T-helper 2 cell treated with Interferon-gamma antibody and Interleukin-4, amounts not matched to agents 5 μg/mL and 100 μg/mL, for 36 hours (primary cell): ENCODE measurements around the gene FAM210B.
"Not testable (repeated sequence)": the region's sequence is repeated elsewhere in the genome, so short reads cannot be mapped to it uniquely, and the experiment has no call there.

Experiments used
- DNase-seq: peaks from one replicate; pipeline ENCODE4 v3.0.0; 2021; ENCODE audit warnings: low spot score
- H3K27ac Mint-ChIP-seq: one replicate; pipeline ENCODE4 v1.8.0; 2021; ENCODE audit warnings: mild to moderate bottlenecking, mixed read lengths
- H3K27me3 Mint-ChIP-seq: one replicate; pipeline ENCODE4 v1.8.0; 2021; ENCODE audit warnings: low read depth, mixed read lengths
- H3K36me3 Mint-ChIP-seq: one replicate; pipeline ENCODE4 v1.8.0; 2021; ENCODE audit warnings: low read depth, mixed read lengths
- H3K4me1 Mint-ChIP-seq: one replicate; pipeline ENCODE4 v1.8.0; 2021; ENCODE audit warnings: low read depth, mixed read lengths
- H3K4me3 Mint-ChIP-seq: one replicate; pipeline ENCODE4 v1.8.0; 2022; ENCODE audit warnings: mild to moderate bottlenecking, moderate library complexity, mixed read lengths
- H3K9me3 Mint-ChIP-seq: one replicate; pipeline ENCODE4 v1.8.0; 2021; ENCODE audit warnings: mixed read lengths

The FAM210B gene

DNA sequence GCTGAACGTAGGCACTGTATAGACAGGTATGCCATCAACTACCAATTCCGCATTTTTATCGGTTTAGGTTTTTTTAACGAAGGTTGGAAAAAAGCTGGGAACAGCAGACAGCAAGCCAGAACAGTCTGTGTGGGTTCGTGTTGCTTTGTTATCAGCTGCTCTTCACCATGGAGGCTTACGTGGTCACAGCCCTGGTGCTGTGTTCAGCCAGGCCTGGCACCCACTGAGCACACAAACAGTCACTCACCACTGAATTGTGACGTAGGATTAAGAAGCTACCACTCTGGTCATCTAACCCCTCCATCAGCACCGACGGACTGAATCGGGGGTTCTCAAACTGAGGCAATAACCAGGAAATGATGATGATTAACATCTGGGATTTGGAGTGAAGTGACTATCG is 13.2 kb downstream of the FAM210B start:
- no peak overlapping the region for H3K4me3 Mint-ChIP-seq
- peaks cover 27% of the 10 kb centered on the region for H3K4me1 Mint-ChIP-seq
- no peaks in the 10 kb centered on the region for H3K27me3 Mint-ChIP-seq
- H3K27ac Mint-ChIP-seq: no peak overlapping the region
- no peak for DNase-seq
- peaks cover 60% of the 10 kb centered on the region for H3K36me3 Mint-ChIP-seq
- no peaks in the 10 kb centered on the region for H3K9me3 Mint-ChIP-seq

DNA sequence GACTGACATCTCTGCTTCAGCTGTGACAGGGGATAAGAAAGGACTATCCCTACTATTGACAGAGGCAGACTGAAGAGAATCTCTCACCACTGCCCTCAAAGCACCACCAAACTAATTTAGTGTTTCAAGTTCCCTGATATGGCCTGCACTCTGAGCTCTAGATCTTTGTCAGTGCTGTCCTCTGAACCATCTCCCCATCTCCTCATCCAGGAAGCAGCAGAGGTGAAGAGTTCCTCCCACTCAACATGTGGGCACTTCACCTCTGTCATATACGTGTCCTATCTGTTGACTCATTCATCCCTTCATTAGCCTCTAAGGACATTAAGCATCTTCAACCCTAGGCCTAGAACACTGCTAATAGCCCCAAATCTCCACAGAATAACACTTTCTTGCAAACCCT is 14.1 kb downstream of the FAM210B start:
- peak; percentile 30 for DNase-seq
- Mint-ChIP-seq H3K9me3 (no peaks in the 10 kb centered on the region), H3K27me3 (no peaks in the 10 kb centered on the region), H3K4me1 (peaks cover 30% of the 10 kb centered on the region), H3K27ac (peak overlapping the region; percentile 64), H3K4me3 (no peak overlapping the region), H3K36me3 (peaks cover 68% of the 10 kb centered on the region)

DNA sequence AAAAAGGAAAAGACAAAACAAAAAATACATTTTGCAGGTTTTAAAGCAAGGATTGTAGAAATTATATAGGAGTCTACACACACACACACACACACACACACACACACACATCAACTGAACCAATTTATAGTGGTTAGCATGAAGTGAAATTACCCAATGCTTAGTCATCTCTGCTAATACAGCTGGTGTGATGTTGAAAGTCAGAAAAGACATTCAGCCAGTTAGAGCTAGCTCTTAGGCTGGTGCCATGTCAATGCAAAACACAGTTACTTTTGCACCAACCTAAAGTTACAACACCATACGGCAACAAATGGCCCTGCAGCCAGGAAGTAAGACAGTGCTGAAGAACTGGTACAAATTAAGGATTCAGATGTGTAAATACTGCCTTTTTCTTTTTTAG is 15.2 kb downstream of the FAM210B start:
- H3K4me1 Mint-ChIP-seq: peaks cover 34% of the 10 kb centered on the region
- H3K36me3 Mint-ChIP-seq: peaks cover 75% of the 10 kb centered on the region
- H3K4me3 Mint-ChIP-seq: no peak overlapping the region

DNA sequence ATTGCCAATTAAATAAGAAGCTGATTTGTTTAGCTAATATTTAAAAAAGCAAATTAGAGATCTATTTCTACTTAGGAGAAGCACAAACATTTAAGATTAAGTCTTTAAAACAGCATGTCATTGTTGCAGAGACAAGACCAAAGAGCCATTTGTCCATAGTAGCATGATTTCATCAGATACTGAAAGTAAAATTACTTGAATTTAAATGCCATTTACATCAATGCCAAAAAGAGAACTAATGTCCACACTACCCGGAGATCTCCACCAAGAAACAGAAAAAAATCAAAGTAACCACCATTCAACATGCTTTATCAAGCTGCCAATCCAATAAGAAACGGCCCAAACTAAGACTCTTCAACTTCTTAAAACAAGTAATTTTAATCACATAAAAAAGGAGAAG is 17.6 kb downstream of the FAM210B start:
- Mint-ChIP-seq H3K27ac (peak overlapping the region; percentile 62), H3K36me3 (peaks cover 73% of the 10 kb centered on the region), H3K4me1 (peaks cover 43% of the 10 kb centered on the region), H3K4me3 (peak overlapping the region; percentile 1), H3K27me3 (no peaks in the 10 kb centered on the region), H3K9me3 (no peaks in the 10 kb centered on the region)
- DNase-seq: no peak

More for the DNA sequence above, 15.2 kb downstream of the FAM210B start:
- H3K27ac Mint-ChIP-seq: peak overlapping the region; percentile 64
- H3K9me3 Mint-ChIP-seq: no peaks in the 10 kb centered on the region
- peak; percentile 24 for DNase-seq
- H3K27me3 Mint-ChIP-seq: no peaks in the 10 kb centered on the region

DNA sequence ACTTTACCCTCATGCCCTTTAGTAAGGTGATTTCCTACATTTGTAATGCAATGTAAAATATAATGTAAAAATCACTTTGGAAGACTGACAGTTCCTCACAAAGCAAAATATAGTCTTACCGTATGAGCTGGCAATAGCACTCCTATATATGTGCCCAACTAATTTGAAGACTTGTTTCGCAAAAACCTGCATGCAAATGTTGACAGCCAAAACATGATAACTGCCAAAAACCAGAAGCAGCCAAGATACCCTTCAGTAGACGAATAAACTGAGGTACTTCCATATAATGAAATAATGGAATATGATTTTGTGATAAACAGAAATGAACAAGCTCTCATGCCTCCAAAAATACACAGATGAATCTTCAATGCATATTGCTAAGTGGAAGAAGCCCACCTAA is 19.6 kb downstream of the FAM210B start:
- peaks cover 74% of the 10 kb centered on the region for H3K36me3 Mint-ChIP-seq
- H3K27ac Mint-ChIP-seq: no peak overlapping the region
- no peaks in the 10 kb centered on the region for H3K27me3 Mint-ChIP-seq
- peaks cover 47% of the 10 kb centered on the region for H3K4me1 Mint-ChIP-seq
- no peak for DNase-seq
- no peaks in the 10 kb centered on the region for H3K9me3 Mint-ChIP-seq
- no peak overlapping the region for H3K4me3 Mint-ChIP-seq

DNA sequence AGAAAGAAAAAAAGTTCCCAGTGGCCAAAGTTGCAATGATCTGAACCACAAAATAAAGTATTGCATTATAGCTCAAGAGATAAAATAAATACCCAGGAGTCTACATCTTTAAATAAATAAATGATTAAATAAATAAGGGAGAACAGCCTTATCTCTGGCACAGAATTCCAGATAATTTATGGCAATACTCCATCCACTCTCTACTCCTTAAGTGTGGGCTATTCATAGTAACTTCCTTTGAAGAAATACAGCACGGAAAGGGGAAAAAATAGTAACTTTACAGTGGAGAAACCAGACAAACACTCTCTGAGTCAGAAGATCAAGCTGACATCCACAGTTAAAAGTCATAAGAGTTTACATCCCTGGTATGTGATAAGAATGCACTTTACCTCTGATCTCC is 21.6 kb downstream of the FAM210B start:
- Mint-ChIP-seq H3K9me3 (no peaks in the 10 kb centered on the region), H3K36me3 (peaks cover 76% of the 10 kb centered on the region), H3K27me3 (no peaks in the 10 kb centered on the region), H3K4me3 (no peak overlapping the region), H3K4me1 (peaks cover 50% of the 10 kb centered on the region), H3K27ac (no peak overlapping the region)
- no peak for DNase-seq

DNA sequence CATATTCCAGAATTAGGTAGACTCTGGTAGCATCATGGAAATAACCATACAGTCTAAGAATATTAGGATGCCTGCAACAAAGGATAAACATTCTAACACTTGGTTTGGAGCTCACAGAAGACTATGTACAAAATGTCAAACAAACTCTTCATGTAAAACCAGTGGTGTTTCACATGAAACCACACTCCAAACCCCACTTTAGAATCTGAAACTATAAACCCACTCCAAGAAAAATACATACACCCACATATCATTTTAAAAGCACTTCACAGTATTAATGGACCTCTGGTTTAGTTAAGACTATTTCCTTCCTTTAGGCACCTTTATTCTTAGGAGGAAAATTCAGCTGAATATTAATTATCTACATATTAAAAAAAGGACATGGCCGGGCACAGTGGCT is 22.7 kb downstream of the FAM210B start:
- Mint-ChIP-seq H3K9me3 (no peaks in the 10 kb centered on the region), H3K36me3 (peaks cover 74% of the 10 kb centered on the region), H3K4me1 (peaks cover 44% of the 10 kb centered on the region), H3K27me3 (no peaks in the 10 kb centered on the region), H3K4me3 (no peak overlapping the region), H3K27ac (no peak overlapping the region)
- no peak for DNase-seq

DNA sequence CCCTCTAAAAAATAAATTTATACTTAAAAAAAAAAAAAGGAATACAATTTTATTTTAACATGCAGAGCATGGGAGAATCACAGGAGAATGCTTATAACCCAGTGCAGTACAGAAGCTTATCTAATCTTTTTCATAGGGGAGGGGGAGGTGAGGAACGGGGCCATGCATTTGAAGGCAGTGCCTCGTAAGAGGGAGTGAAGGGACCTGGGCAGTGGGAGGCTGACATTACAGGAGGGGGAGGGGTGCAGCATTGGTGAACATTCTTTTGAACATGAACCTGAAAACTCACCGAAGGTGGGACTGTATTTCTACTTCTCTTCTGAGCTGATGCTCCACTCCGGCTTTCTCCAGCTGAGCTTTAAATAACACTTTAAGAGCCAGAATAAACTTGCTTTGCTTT is 23.9 kb downstream of the FAM210B start:
- no peaks in the 10 kb centered on the region for H3K9me3 Mint-ChIP-seq
- H3K4me3 Mint-ChIP-seq: no peak overlapping the region
- no peak overlapping the region for H3K27ac Mint-ChIP-seq
- H3K36me3 Mint-ChIP-seq: peaks cover 70% of the 10 kb centered on the region
- no peak for DNase-seq
- H3K4me1 Mint-ChIP-seq: peaks cover 39% of the 10 kb centered on the region
- H3K27me3 Mint-ChIP-seq: no peaks in the 10 kb centered on the region

DNA sequence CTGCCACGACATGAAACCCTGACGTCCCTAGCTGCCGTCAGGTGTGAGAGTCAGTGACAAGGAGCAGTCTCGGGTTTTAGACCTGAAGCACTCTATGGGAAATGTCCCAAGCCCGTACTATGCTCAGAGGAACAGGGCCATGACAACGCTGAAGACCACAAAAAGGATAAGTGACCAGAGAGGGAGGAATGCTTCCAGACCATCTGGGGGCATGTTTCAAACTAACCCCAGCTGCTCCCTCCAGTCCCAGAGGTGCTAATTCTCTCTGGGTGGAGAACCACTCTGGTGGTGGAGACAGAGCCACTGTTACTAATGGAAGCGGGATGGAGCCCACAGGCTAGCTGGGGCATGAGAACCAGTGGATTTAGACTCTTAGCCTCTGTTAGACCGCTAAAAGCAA is 24.6 kb downstream of the FAM210B start:
- H3K27ac Mint-ChIP-seq: no peak overlapping the region
- DNase-seq: no peak
- no peaks in the 10 kb centered on the region for H3K27me3 Mint-ChIP-seq
- H3K4me3 Mint-ChIP-seq: no peak overlapping the region
- peaks cover 69% of the 10 kb centered on the region for H3K36me3 Mint-ChIP-seq
- H3K4me1 Mint-ChIP-seq: peaks cover 39% of the 10 kb centered on the region
- H3K9me3 Mint-ChIP-seq: no peaks in the 10 kb centered on the region

DNA sequence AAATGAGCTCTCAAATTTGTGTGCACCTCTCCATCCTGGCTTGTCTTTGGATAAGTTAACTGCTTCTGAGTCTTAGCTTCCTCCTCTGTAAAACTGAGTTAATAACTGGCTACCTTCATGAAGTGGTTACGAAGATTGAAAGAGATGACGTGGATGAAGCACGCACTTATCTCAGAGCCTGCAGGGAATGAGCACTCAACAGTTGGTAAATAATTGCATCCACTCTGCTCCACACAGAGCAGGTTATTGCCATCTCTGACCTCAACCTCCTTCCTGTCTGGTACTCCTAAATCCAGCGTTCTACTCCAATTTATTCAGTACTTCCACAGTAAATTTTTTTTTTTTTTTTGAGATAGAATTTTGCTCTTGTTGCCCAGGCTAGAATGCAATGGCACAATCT is 26.4 kb downstream of the FAM210B start:
- no peak for DNase-seq
- H3K36me3 Mint-ChIP-seq: peaks cover 71% of the 10 kb centered on the region
- peaks cover 43% of the 10 kb centered on the region for H3K4me1 Mint-ChIP-seq
- no peaks in the 10 kb centered on the region for H3K27me3 Mint-ChIP-seq
- no peaks in the 10 kb centered on the region for H3K9me3 Mint-ChIP-seq
- H3K4me3 Mint-ChIP-seq: no peak overlapping the region
- peak overlapping the region; percentile 36 for H3K27ac Mint-ChIP-seq

DNA sequence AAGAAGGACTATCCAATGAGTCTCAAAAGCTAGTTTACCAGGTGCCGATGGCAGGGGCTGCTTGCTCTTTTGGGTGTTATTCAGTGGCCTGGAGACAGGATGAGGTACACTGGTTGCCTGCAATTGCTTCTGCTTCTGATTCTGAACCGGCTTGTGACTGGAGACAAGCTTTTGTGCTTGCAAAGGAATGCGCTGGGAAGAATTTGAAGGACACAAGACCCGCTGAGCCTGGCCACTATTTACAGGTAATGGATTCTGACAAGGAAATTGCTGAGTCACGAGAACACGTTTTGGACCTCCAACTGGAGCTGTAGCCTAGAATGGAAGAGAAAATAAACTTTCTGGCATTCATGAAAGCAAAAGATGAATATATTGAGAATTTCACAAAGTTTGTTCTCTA is 27.4 kb downstream of the FAM210B start:
- H3K4me3 Mint-ChIP-seq: no peak overlapping the region
- no peak for DNase-seq
- peak overlapping the region; percentile 42 for H3K27ac Mint-ChIP-seq
- no peaks in the 10 kb centered on the region for H3K27me3 Mint-ChIP-seq
- peaks cover 68% of the 10 kb centered on the region for H3K36me3 Mint-ChIP-seq
- no peaks in the 10 kb centered on the region for H3K9me3 Mint-ChIP-seq
- peaks cover 46% of the 10 kb centered on the region for H3K4me1 Mint-ChIP-seq

DNA sequence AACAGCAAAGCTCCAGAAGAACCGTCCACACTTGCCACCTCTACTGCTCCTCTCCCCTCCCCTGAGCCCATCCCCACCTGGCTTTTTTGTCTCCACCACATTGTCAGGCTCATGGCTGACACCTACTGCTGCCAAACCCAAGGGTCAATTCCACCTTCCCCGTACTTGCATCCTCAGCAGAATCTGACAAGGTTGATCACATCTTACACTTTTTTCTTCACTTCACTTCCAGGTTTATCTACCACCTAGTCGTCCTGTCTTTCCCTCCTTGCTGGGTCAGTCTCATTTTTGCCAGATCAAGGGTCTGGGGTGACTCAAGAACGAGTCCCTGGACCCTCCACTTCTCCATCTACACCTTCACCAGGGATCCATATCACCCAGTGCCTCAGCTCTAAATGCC is 30.1 kb downstream of the FAM210B start:
- Mint-ChIP-seq H3K4me1 (peaks cover 39% of the 10 kb centered on the region), H3K27me3 (no peaks in the 10 kb centered on the region), H3K4me3 (no peak overlapping the region), H3K9me3 (no peaks in the 10 kb centered on the region), H3K27ac (peak overlapping the region; percentile 3), H3K36me3 (peaks cover 59% of the 10 kb centered on the region)
- DNase-seq: no peak

DNA sequence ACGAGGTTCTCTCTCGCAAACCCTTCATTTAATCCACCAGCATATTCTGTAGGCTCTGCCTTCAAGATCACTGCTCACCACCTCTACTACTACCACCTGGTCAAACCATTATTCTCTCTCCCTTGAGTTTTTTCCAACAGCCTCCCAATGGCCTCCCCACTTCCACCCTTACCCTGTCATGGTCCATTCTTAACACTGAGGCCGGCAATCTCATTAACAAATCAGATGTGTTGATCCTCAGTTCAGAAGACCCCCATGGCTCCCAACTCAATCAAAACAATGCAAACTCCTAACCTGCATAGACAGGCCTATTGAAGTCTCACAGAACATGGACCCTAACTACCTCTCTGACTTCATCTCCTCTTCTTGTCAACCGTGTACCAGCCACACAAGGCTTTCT is 31.0 kb downstream of the FAM210B start:
- Mint-ChIP-seq H3K36me3 (peaks cover 56% of the 10 kb centered on the region), H3K27me3 (no peaks in the 10 kb centered on the region), H3K4me3 (no peak overlapping the region), H3K9me3 (no peaks in the 10 kb centered on the region), H3K4me1 (peaks cover 38% of the 10 kb centered on the region), H3K27ac (peak overlapping the region; percentile 43)
- DNase-seq: no peak

DNA sequence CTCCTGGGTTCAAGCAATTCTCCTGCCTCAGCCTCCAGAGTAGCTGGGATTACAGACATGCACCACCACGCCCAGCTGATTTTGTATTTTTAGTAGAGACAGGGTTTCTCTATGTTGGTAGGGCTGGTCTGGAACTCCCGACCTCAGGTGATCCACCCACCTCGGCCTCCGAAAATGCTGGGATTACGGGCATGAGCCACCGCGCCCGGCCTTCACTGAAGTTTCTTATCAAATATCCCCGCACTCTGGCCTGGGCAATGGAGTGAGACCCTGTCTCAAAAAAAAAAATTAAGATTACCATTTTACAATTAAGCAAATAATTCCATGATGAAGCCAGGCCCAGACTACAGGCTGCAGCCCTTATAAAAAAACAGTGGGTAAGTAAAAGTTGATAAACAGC is 31.6 kb downstream of the FAM210B start:
- DNase-seq, H3K4me3 Mint-ChIP-seq, H3K9me3 Mint-ChIP-seq, H3K27ac Mint-ChIP-seq, H3K27me3 Mint-ChIP-seq: not testable (repeated sequence)
- Mint-ChIP-seq H3K36me3 (peaks cover 56% of the 10 kb centered on the region), H3K4me1 (peaks cover 40% of the 10 kb centered on the region)

DNA sequence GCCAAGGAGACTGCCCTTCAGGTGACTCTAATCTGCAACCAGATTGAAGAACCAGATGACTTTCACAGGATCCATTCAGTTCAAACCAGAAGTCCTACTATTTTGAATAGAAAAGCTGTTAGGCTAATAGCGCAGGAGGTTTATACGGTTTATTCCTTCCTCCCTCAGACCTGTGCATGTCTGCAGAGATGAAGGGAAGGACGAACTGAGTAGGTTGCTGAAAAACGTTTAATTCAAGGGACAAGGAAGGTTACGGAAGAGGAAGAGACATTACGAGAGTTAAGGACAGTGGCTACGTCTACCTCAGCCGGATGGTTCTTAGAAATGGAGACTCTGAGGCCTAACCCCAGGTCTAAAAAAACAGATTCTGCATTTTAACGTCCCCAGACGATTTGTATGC is 32.3 kb downstream of the FAM210B start:
- no peaks in the 10 kb centered on the region for H3K27me3 Mint-ChIP-seq
- H3K27ac Mint-ChIP-seq: no peak overlapping the region
- H3K36me3 Mint-ChIP-seq: peaks cover 58% of the 10 kb centered on the region
- no peaks in the 10 kb centered on the region for H3K9me3 Mint-ChIP-seq
- no peak for DNase-seq
- no peak overlapping the region for H3K4me3 Mint-ChIP-seq
- peaks cover 39% of the 10 kb centered on the region for H3K4me1 Mint-ChIP-seq
